Heart left ventricle (tissue), 16 donors: Measurements from ENCODE around the gene PPM1K. TPM values are rescaled to one million over a fixed set of nuclear protein-coding genes. Genes with fewer than 3 reads are reported as not detected.
A peak's percentile ranks its signal among the peaks of the same experiment; 100 is the strongest.

Experiments used
- ATAC-seq, 4 donors: fragments of 200-7000 bp; cut with Tn5 transposase; one replicate each; pipeline ENCODE4 v1.9.1; 2020 to 2022; ENCODE audit warnings: moderate library complexity in 4 of 4, mild to moderate bottlenecking in 3 of 4, moderate number of reproducible peaks in 1 of 4
- DNase-seq, 5 donors: peaks; one replicate each; pipeline ENCODE4 v3.0.0-alpha.2; 2020
- H3K27ac ChIP-seq, 12 donors: fragments of 200-600 bp; sonication (generic) in 4 of 12; one replicate each; pipeline versions ENCODE4 v1.5.0 to v1.8.0; 2016 to 2022; ENCODE audit warnings: mild to moderate bottlenecking in 2 of 12
- H3K27me3 ChIP-seq, 9 donors: fragments of 200-600 bp; sonication (generic) in 2 of 9; one replicate each; pipeline versions ENCODE4 v1.5.1 to v1.8.0; 2016 to 2022; ENCODE audit warnings: mild to moderate bottlenecking in 3 of 9
- H3K36me3 ChIP-seq, 9 donors: fragments of 200-600 bp; sonication (generic) in 2 of 9; one replicate each; pipeline versions ENCODE4 v1.5.0 to v1.8.0; 2018 to 2022; ENCODE audit warnings: mild to moderate bottlenecking in 2 of 9
- H3K4me1 ChIP-seq, 12 donors: fragments of 200-600 bp; sonication (generic) in 4 of 12; one replicate each; pipeline versions ENCODE4 v1.5.0 to v1.8.0; 2016 to 2022; ENCODE audit warnings: mild to moderate bottlenecking in 3 of 12
- H3K4me3 ChIP-seq, 12 donors: fragments of 200-600 bp; sonication (generic) in 4 of 12; one replicate each; pipeline versions ENCODE4 v1.5.0 to v1.8.0; 2017 to 2022; ENCODE audit warnings: mild to moderate bottlenecking in 9 of 12, moderate library complexity in 4 of 12
- H3K9me3 ChIP-seq, 12 donors: fragments of 200-600 bp; sonication (generic) in 4 of 12; one replicate each; pipeline versions ENCODE4 v1.5.0 to v1.8.0; 2016 to 2022; ENCODE audit warnings: mild to moderate bottlenecking in 1 of 12
- POLR2A ChIP-seq, 2 donors: fragments of 450-650 bp; IDR thresholded peaks; one replicate each; pipeline ENCODE4 v1.6.1; 2017; ENCODE audit warnings: antibody characterized with exemption in 2 of 2, mild to moderate bottlenecking in 2 of 2, moderate library complexity in 2 of 2
- WGBS, 4 donors: extraction: QIAGEN DNeasy Blood & Tissue Kit in 2 of 4; methylation state at CpG; one replicate each; pipeline versions ENCODE4 v1.1.5 to v1.1.7; 2013 to 2018; 5-methylcytosine and 5-hydroxymethylcytosine counted together
- intact Hi-C, 10 donors: fragments of 100-400 bp; cut with DNase I; formaldehyde crosslinking; loops; one replicate each; pipeline versions ENCODE4 v1.11.1 to v1.14.2; 2022
- polyA plus RNA-seq, 2 donors: library from polyadenylated mRNA; stranded (reverse); fragments of 200-250 nt; gene quantifications; one replicate each; pipeline ENCODE4 v1.2.3, GENCODE V29; 2013
- total RNA-seq, 9 donors: library from RNA; depleted of rRNA in 2 of 9; stranded (reverse); fragments of >200 nt in 2 of 9; fragmentation: NEBNext Ultra II Directional in 3 of 9; extraction: Animal tissue kit (Norgen Biotek cat#: 25700) in 3 of 9; gene quantifications; one replicate each; pipeline versions ENCODE4 v1.1.0 to v1.2.4, GENCODE V29; 2016 to 2023
- TF ChIP-seq, protein P1 (sequence below), 12 donors: fragments of 200-600 bp; sonication (generic) in 4 of 12; IDR thresholded peaks; one replicate each; pipeline versions ENCODE4 v1.5.0 to v1.8.0; 2018 to 2022; ENCODE audit warnings: antibody characterized with exemption in 12 of 12, mild to moderate bottlenecking in 5 of 12
- donor health status: ischemic (EF 13 %, LVEDD 7.1; RV severe dilation, severe dysfunction).
- donor health status: healthy with polysubstance abuse.
- donor health status: DM: no; HTN: yes; CAD: no.
- donor health status: DM: no; HTN: no; CAD: no.
- donor health status: ischemic (EF 25% LVEDD 6.9; RV normal size, moderate dysfunction).
- donor health status: ischemic (EF 25% LVEDD 5.7; RV mildly dilated, moderate dysfunction).
- donor health status: healthy.
- donor health status: DM: yes; HTN: yes; CAD: no.
- donor health status: ischemic (EF 35%, LVEDD 5.7; RV mildly dilated, moderate dysfunction).
- donor health status: nonischemic (EF 11% LVEDD 7.7; RV severe dilation, severe dysfunction).
- donor health status: DM: yes; HTN: yes; CAD: no.
- donor health status: PGD.
- donor health status: ischemic (EF 29% LVEDD 5.4; RV normal size, mild dysfunction).
- donor health status: nonischemic (EF 23%, LVEDD 6.1; RV moderate dilation, normal function).

The PPM1K gene
- total and polyA plus RNA-seq, 11 donors, result 72.8 to 332 (median 235) TPM

DNA sequence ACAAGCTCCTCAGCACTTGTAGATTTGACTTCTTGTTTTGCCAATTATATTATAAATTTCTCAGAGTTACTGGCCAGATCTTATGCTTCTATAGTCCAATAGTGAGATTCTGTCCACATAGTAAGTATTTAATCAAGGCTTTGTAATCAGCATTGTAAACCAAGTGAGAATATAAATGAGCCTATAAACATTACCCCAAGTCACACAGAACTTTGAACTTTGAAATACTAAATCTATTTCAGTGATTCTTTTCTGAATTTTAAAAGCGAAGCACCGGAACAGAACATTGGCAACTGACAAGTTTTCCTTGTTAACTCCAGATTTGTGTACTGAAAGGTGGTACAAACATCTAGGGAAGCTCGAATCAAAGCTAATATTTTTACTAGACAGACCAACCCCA lies 37.2 kb downstream of the PPM1K start:
- no peak overlapping the region for H3K27ac ChIP-seq

DNA sequence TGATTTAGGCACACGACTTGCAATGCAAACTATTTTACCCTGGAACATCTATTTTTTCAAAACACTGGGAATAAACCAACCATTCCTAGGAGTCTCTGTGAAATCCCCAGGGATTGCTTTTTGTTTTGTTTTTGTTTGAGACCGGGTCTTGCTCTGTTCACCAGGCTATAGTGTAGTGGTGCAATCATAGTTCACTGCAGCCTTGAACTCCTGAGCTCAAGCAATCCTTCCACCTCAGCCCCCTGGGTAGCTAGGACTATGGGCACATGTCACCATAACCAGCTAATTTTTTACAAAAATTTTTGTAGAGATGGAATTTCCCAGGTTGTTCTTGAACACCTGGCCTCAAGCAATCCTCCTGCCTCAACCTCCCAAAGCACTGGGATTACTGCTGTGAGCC lies 37.8 kb downstream of the PPM1K start:
- no peak for TF ChIP-seq POLR2A (IDR thresholded peaks at IDR 0.05)
- TF ChIP-seq, protein P1, sequence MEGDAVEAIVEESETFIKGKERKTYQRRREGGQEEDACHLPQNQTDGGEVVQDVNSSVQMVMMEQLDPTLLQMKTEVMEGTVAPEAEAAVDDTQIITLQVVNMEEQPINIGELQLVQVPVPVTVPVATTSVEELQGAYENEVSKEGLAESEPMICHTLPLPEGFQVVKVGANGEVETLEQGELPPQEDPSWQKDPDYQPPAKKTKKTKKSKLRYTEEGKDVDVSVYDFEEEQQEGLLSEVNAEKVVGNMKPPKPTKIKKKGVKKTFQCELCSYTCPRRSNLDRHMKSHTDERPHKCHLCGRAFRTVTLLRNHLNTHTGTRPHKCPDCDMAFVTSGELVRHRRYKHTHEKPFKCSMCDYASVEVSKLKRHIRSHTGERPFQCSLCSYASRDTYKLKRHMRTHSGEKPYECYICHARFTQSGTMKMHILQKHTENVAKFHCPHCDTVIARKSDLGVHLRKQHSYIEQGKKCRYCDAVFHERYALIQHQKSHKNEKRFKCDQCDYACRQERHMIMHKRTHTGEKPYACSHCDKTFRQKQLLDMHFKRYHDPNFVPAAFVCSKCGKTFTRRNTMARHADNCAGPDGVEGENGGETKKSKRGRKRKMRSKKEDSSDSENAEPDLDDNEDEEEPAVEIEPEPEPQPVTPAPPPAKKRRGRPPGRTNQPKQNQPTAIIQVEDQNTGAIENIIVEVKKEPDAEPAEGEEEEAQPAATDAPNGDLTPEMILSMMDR (IDR thresholded peaks at IDR 0.05), result no peak
- intact Hi-C loops, result no loop called here
- WGBS, 4 donors, result 66 to 76% (median 69%) methylated on average over 2 of the region's 2 CpGs

More for the DNA sequence above, 37.2 kb downstream of the PPM1K start:
- H3K27me3 ChIP-seq, result no peaks in the 10 kb centered on the region
- TF ChIP-seq, protein P1 (IDR thresholded peaks at IDR 0.05), result no peak
- no peak for TF ChIP-seq POLR2A (IDR thresholded peaks at IDR 0.05)
- no peak for ATAC-seq
- WGBS, 4 donors, result 73 to 83% (median 78%) methylated on average over 3 of the region's 3 CpGs
- no peaks in the 10 kb centered on the region for H3K36me3 ChIP-seq
- intact Hi-C loops, result no loop called here
- H3K9me3 ChIP-seq, result no peaks in the 10 kb centered on the region
- H3K4me3 ChIP-seq, result no peak overlapping the region
- no peak for DNase-seq
- H3K4me1 ChIP-seq, result peaks cover 0 to 4% (median 0%) of the 10 kb centered on the region in 12 donors

DNA sequence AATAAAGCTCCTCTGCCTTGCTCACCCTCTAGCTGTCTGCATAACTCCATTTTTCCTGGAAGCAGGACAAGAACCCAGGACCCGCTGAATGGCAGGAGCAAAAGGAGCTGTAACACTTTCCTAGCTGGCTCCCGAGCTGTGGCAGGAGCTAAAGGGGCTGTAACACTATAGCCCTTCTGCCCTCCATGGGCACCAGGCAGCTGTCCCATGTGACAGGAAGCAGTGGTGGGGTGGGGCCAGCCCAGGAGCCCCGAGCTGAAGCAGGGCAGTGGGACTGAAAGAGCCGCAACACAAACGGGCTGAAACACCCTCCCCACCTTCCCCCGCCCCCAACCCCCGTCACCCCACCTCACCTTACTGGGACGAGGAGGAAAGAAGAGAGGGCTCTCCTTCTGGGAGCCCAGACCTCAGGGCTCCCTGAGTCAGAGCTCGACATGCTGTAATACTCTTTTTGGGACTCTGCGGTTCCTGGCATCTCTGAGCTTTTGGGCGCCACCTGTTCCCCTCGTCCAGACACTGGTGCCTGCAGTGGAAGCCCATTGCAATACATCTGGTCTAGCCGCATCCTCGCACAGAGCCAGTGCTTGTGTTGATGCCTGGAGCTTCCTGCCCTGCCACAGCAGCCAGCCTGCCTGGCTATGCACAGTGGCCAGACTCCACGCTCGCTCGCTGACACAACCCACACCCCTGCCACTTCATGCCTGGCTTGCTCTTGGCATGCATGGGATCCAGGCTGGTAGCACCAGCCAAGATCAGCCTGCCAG lies 39.4 kb downstream of the PPM1K start:
- no peak for DNase-seq
- intact Hi-C loops, result loop anchor here in 1 of 10 donors (5.0 kb wide), 1 partner anchor 32 kb away; no protein-coding TSS in a partner anchor
- WGBS, 4 donors, result 59 to 86% (median 82%) methylated on average over 8 to 17 of the region's 17 CpGs

More for the DNA sequence above, 37.8 kb downstream of the PPM1K start:
- Histone ChIP-seq H3K4me1 (peaks cover 0 to 5% (median 0%) of the 10 kb centered on the region in 12 donors), H3K4me3 (no peak overlapping the region), H3K27ac (no peak overlapping the region), H3K27me3 (no peaks in the 10 kb centered on the region), H3K9me3 (no peaks in the 10 kb centered on the region), H3K36me3 (no peaks in the 10 kb centered on the region)
- no peak for DNase-seq
- no peak for ATAC-seq

DNA sequence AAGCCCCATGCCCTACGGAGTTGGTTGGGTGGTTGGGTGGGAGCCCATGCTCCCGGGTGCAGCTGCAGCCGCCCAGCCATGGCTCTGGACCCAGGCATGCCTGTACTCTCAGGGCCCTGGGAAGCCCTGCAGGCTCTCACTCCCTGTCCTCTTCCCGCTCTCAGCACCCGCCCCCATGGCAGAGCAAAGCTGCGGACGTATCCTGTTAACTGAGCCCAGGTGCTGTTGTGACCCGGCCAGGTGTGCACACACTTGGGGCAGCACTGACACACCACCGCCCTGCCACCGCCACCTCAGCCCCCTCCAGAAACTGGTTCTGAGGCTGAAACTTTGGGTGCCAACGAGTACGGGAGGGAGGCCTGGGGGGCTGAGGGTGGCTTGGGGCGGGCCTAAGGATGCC lies 40.3 kb downstream of the PPM1K start:
- intact Hi-C loops, result loop anchor here in 1 of 10 donors (5.0 kb wide), 1 partner anchor 33 kb away; no protein-coding TSS in a partner anchor
- ATAC-seq, result no peak
- H3K9me3 ChIP-seq, result no peaks in the 10 kb centered on the region

More for the DNA sequence above, 39.4 kb downstream of the PPM1K start:
- H3K4me1 ChIP-seq, result peaks cover 0 to 13% (median 4%) of the 10 kb centered on the region in 12 donors
- no peaks in the 10 kb centered on the region for H3K36me3 ChIP-seq
- TF ChIP-seq, protein P1 (IDR thresholded peaks at IDR 0.05), result no peak
- TF ChIP-seq POLR2A (IDR thresholded peaks at IDR 0.05), result no peak
- no peaks in the 10 kb centered on the region for H3K9me3 ChIP-seq
- H3K4me3 ChIP-seq, result peak overlapping the region in 1 of 12 donors; percentile 15
- no peaks in the 10 kb centered on the region for H3K27me3 ChIP-seq
- H3K27ac ChIP-seq, result no peak overlapping the region
- peak in 2 of 4 donors; percentile 31 to 37 for ATAC-seq

More for the DNA sequence above, 40.3 kb downstream of the PPM1K start:
- Histone ChIP-seq H3K27me3 (no peaks in the 10 kb centered on the region), H3K27ac (no peak overlapping the region), H3K4me1 (peaks cover 0 to 19% (median 4%) of the 10 kb centered on the region in 12 donors), H3K4me3 (no peak overlapping the region), H3K36me3 (no peaks in the 10 kb centered on the region)
- TF ChIP-seq, protein P1 (IDR thresholded peaks at IDR 0.05), result no peak
- no peak for TF ChIP-seq POLR2A (IDR thresholded peaks at IDR 0.05)
- no peak for DNase-seq
- WGBS, 4 donors, result 83 to 94% (median 90%) methylated on average over 10 to 13 of the region's 13 CpGs
